GM21390 (cell line): ENCODE data around the gene MSL1.
A peak's percentile ranks its signal among the peaks of the same experiment; 100 is the strongest.

Experiments used
- ATAC-seq: cut with Tn5 transposase; IDR thresholded peaks from one replicate; pipeline ENCODE4 v1.9.1; 2021; ENCODE audit not compliant: unreplicated experiment

Gene MSL1

GRCh38 chr17:40103688-40104087 lies 18.1 kb upstream of the MSL1 start:
- no peak for ATAC-seq

- ATAC-seq, result no peak
These were observed 16.9 kb upstream of the MSL1 start for GRCh38 chr17:40104594-40105486.

DNA sequence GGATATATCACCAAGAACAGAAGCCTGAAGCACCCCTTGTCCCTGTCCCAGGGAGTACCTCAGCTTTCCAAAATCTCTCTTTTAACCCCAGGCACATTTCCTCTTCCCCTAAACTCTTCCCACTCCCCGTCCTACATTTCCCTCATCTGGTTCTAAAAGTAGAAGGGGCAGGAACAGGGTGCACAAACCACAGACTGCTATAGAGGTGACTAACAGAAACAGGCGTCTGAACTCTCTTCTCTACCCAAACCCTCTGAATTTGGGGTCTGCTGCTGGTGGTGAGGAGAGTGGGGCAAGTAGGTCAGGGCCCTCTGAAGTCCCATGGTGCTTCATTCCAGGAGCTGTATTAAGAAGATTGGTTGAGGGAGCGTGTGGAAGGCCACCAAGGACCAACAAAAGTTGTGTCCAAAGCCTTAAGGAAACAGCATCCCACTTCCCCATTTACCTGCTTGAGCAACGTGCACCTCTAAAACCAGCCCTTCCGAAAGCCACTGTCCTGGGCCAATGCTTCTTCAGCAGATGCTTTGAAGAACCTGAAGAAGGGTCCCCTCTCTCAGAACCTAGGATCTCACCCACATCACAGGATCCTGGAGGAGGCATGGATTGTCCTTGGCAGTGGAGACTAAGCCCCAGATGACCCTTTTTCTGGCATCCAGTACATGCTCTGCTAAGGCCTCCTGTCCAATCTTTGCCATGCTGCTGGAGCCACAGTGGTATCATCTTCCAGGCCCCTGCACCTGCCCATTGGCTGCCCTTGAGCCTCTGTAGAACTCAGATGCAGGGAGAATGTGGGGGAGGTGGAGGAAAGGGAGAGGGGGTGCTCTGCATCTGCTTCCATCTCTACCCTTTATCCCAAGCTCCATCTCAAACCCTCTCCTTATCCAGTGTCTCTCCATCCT lies 15.7 kb upstream of the MSL1 start:
- no peak for ATAC-seq

DNA sequence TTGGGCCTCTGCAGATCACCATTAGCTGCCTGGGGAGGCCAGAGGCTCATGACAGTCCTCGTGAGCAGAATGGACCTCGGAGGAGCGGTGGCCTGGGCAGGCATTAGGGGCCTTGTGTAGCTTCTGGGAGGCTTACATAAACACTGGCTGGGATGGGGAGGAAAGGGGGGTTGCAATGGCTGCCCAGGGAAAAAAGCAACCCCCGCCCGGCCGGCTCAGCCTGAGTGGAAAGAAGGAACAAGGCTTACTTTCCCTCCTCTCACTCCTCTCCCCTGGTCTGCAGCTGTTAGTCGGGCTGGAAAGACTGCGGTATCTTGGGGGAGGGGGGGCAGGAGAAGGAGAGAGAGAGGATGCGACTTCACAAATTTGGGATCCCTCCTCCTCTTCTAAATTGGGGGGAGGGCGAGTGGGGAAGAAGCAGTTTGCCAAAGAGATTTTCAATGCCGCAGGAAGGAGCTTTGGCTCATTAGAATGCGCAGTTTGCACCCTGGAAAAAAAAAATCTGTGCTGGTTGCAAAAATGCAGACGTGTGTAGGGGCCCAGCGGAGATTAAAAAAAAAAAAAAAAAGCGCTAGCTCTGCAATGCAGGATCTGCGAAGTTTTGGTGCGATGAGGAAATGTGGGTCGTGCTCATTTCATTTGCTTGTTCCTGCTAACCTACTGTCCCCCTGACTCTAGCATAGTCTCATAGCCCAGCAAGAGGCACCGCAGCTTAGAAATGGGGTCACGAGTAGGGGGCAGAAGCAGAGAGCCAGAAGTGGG lies 14.8 kb upstream of the MSL1 start:
- ATAC-seq, result no peak

GRCh38 chr17:40107522-40108174 lies 14.1 kb upstream of the MSL1 start:
- ATAC-seq, result no peak

- no peak for ATAC-seq
These were observed 12.6 kb upstream of the MSL1 start for GRCh38 chr17:40108970-40109824.

DNA sequence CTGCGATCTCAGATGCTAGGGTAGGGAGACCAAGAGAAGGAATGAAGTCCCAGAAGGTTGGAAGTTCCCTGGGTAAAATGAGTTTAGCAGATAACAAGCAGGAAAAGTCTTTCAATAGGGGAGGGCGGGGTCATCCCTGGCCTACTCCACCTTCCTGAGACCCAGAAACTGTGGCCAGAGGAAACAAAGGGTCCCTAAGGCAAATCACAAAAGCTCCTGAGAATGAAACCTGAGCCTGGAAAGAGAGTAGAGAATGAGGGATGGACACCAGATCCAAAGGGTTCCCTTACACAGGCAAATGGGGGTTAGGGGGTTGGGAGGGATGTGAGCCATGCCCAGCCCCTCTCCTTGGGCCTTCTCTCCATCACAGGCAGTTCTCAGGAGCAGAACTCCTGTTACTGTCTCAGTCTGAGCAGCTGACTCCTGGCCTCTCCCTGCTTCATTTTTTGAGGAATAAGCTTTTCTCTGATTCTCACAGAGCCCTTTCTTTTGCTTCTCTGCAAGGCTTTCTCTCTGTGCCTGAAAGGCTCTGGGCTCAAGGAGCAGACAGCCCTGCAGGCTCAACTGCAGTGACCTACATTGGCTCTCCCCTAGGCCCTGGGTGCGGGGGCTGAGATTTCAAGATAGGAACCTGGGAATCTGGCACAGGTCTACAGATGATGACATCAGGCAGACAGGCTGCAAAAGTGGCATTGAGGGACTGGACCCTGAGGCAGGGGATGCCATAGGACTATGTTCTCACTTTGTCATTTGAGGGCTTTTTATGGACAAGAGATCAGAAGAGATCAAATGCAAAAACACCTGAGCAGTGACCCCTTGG lies 11.5 kb upstream of the MSL1 start:
- ATAC-seq, result no peak

DNA sequence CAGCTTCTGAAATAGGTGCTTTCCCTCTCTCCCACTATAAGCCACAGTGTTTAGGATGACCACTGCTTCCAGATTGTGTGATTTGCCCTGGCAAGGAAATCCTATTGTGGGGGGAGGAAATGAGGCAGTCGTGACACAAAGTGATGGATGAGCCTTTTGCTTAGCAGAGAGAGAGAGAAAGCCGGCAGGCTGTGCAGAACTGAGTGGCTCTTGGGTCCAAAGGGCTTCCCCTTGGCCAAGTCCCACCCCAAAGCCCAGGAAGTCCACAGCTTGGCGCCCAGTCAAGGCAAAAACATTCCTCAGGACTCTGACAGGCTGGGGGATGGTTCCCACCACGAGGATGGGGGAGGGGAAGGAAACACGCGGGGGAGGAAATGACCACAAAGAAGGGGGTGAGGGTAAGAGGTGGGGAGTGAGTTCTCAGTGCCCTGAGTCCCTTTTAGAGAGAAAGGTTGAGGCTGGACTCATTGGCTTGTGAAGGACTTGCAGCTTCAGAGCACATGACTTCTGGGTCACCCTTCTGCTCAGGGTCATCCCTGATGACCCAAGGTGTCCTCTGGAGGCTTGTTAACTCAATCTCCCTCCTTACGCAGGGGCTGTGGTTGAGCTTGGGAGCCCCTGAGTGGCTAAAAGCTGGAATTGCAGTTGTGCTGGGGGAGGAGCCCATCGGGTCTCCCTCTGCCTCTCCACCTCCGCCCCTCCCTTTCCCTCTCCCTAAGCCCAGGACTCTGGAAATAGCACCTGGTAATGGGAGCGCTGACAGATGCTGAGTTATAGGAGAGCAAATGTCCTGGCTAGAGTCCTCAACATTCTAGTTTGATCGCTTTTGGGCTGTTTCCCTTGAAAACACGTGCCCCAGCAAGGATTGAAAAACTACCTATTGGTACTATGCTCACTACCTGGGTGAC lies 10.3 kb upstream of the MSL1 start:
- ATAC-seq, result peak; percentile 45

- ATAC-seq, result no peak
These were observed 9.5 kb upstream of the MSL1 start for GRCh38 chr17:40112191-40112711.

DNA sequence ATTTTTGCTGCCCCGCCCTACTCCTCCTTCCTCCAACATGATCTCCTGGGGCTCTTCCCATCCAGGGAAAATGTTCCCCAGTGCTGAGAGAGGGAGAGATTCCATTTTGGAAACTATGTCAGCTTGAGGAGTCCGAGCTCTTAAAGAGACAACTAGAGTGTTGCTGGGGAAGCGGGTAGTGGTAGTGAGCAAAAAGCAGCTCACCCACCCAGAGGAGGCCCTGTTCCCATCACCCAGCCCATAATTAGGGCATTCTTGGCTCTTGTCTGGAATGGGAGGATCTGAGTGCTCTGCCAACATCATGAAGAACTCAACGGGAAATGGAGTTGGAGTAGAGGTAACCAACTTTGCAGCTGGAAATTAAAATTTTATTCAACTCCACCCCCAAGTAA lies 9.1 kb upstream of the MSL1 start:
- ATAC-seq, result no peak

GRCh38 chr17:40113110-40113906 lies 8.5 kb upstream of the MSL1 start:
- peak; percentile 72 for ATAC-seq

DNA sequence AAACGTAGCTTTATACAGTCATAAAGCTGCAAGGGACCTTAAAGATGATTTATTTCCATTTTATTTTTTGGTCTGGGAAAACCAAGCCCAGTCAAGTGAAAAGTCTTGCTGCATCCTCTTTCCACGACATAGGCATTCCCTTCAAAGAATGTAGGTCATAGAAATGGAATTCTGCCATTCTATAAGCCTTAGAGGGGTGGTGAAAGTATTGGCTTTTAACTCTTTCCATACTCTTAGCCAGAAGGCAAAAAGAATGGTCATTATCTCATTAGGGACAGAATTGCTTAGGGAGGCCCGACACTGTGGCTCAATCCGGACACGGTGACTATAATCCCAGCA lies 7.9 kb upstream of the MSL1 start:
- no peak for ATAC-seq

DNA sequence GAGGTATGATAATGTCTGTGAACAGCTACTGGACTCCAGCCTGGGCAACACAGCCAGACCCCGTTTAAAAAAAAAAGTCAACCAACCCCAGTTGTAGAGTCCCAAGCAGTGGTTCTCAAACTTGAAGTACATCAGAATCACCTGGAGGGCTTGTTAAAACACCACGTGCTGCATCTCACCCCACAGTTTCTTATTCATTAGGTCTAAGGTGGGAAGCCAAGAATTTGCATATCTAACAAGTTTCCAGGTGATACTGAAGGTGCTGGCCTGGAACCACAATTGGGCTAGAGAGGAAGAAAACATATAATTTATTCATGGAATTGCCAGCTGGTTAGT lies 6.7 kb upstream of the MSL1 start:
- ATAC-seq, result no peak

- peak; percentile 32 for ATAC-seq
These were observed 596 bp downstream of the MSL1 start for GRCh38 chr17:40122136-40122998.

DNA sequence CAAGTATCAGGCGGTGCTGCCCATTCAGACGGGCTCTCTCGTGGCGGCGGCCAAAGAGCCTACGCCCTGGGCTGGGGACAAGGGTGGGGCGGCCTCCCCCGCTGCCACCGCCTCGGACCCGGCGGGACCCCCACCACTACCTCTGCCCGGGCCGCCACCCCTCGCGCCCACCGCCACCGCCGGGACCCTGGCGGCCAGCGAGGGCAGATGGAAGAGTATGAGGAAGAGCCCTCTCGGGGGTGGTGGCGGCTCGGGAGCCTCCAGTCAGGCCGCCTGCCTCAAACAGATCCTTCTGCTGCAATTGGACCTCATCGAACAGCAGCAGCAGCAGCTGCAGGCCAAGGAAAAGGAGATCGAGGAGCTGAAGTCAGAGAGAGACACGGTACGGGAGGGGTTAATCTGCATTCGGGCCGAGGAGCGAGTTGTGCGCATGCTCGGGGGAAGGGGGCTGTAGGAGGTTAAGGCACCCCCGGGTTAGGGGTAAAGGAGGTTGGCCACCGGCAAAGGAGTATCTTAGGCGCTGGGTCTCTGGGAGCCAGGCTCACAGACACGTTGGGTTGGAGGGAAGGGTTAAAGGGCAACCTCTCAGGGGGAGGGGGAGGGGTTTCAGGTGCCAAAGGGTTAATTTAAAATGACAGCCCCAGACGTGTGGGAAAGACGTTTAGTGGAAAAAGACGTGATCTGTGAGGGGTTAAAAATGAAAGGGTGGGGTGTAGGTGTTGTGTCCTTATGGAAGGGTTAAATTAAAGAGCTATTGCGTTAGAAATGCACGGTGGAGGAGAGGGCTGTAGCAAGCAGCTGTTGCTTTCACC lies 1.4 kb downstream of the MSL1 start:
- peak; percentile 32 for ATAC-seq

DNA sequence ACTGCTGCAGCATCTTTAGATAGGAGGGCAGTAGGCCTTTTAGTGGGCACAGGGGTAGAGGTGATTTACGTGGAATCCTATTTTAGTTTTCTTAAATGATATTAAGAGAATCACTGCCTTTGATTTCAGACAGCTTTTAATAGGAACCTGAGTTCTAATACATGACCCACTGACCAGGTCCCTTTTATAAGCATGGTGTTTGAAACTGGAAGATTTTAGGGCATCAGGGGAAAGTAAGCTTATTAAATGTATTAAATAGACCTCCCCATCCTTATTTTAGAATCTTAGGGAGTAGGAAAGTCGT lies 2.0 kb downstream of the MSL1 start:
- ATAC-seq, result no peak
